GM06990 (cell line): ENCODE results near the gene SLC9A1.

Source experiments
- DNase-seq: peaks from one replicate; pipeline ENCODE4 v3.0.0-alpha.2; 2011; ENCODE audit not compliant: insufficient read length; ENCODE audit errors: extremely low read depth
- H3K27me3 ChIP-seq: replicated peaks from 2 replicates; pipeline ENCODE4 v1.6.0; 2011; ENCODE audit warnings: low read length; ENCODE audit not compliant: control insufficient read depth, insufficient read depth
- H3K36me3 ChIP-seq: 2 replicates; pipeline ENCODE4 v1.5.1; 2011; ENCODE audit warnings: low read length; ENCODE audit not compliant: control insufficient read depth, insufficient read depth
- H3K4me3 ChIP-seq: replicated peaks from 2 replicates; pipeline ENCODE4 v1.5.1; 2011; ENCODE audit warnings: low read depth, mild to moderate bottlenecking, control low read depth, low read length
- TF ChIP-seq, protein P1 (sequence below): IDR thresholded peaks from 2 replicates; pipeline ENCODE4 v1.5.1; 2011; ENCODE audit warnings: low read length, control low read depth, mild to moderate bottlenecking, inconsistent platforms; ENCODE audit not compliant: insufficient read depth, poor library complexity, severe bottlenecking

The SLC9A1 gene

DNA sequence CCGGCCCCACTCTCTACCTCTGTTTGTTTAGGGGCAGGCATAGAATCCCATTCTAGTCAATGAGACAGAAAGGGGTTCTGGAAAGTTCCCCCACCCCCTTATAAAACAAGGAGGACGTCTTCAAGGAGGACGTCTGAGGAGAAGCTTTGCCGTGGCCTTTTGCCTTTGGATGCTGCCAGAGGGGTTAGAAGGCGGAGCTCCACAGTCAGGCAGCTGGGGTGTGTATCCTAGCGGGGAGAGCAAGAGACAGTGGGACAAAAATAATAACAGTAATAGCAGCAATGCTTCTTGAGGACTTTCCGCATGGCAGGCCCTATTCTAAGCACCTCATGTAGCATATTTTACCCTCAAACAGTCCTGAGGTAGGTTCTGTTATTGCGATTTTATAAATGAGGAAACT is 94.0 kb downstream of the SLC9A1 start:
- Histone ChIP-seq H3K36me3 (no peaks in the 10 kb centered on the region), H3K27me3 (no peaks in the 10 kb centered on the region), H3K4me3 (no peak overlapping the region)
- no peak for DNase-seq
- TF ChIP-seq, protein P1, sequence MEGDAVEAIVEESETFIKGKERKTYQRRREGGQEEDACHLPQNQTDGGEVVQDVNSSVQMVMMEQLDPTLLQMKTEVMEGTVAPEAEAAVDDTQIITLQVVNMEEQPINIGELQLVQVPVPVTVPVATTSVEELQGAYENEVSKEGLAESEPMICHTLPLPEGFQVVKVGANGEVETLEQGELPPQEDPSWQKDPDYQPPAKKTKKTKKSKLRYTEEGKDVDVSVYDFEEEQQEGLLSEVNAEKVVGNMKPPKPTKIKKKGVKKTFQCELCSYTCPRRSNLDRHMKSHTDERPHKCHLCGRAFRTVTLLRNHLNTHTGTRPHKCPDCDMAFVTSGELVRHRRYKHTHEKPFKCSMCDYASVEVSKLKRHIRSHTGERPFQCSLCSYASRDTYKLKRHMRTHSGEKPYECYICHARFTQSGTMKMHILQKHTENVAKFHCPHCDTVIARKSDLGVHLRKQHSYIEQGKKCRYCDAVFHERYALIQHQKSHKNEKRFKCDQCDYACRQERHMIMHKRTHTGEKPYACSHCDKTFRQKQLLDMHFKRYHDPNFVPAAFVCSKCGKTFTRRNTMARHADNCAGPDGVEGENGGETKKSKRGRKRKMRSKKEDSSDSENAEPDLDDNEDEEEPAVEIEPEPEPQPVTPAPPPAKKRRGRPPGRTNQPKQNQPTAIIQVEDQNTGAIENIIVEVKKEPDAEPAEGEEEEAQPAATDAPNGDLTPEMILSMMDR, result no peak

DNA sequence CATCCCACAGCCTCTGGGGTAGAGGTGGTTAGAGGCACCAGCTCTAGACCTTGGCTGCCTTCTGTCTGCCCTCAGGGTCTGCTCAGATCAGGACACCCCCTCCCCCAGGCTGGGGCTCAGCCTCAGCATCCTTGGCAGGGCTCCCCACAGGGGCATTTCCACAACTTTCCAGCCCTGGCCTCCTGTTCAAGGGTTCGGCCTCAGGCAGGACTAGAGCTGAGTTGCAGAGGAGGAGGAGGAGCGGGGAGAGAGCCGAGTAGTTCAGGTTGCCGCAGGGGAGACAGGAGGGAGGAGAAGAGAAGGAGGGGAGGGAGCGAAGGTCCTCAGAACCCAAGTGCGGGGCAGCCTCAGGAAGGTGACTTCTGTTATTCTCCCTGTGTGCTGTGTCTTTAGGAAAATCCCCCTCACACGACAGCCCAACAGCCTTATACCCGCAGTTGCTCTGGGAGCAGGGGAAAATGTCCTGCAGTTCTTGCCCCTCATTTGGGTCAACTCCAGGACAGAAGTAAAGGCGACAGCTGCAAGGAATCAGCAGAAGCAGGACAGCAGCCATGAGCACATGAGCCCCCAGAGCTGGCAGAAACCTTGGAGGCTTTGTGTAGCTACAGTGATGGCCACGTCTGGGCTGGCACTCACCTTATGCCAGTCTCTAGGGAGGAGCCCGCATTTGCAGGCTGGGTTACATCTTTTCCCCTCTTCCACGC is 95.8 kb downstream of the SLC9A1 start:
- DNase-seq, result no peak
- Histone ChIP-seq H3K4me3 (no peak overlapping the region), H3K27me3 (no peaks in the 10 kb centered on the region; the same call in 1 of the 2 replicates), H3K36me3 (no peaks in the 10 kb centered on the region)
- TF ChIP-seq, protein P1, result no peak

DNA sequence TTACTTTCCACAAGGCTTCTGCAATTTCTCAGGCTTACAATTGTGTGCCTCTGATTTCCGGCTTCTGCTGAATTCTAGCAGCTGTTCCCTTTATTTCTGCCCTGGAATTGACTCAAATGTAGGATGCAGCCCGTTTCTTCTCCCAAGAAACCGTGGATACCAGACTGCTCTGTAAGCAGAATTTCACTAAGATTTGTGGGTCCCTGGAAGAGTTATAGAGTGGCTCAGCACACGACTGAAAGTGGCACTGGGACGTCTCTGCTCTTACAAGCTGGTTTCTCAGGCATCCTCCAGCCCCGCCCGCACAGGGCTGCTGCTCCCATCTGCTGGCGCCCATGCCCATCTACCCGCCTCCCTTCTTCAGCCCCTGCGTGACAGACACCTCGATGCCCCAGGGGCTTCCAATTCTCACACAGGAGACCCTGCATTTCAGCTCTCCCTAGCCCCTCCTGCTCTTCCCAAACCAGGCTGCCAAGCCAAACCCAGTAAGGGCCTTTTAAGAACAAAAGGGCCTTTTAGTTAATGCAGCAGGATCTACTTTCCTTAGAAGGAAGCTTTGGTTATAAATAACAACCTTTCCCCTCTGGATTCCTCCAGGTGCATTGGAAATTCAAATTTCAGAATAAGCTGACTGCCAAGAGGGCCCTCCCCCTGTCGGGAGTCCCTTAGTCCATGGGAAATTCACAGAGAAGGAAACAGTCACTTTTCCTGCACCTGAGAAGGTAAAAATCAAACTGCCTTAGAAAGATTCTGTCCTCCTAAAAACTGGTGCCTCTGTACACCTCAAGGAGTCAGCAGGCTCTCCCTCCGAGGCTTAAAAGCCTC is 96.9 kb downstream of the SLC9A1 start:
- Histone ChIP-seq H3K4me3 (no peak overlapping the region), H3K27me3 (no peaks in the 10 kb centered on the region; the same call in 1 of the 2 replicates), H3K36me3 (no peaks in the 10 kb centered on the region)
- TF ChIP-seq, protein P1, result no peak
- DNase-seq, result no peak

DNA sequence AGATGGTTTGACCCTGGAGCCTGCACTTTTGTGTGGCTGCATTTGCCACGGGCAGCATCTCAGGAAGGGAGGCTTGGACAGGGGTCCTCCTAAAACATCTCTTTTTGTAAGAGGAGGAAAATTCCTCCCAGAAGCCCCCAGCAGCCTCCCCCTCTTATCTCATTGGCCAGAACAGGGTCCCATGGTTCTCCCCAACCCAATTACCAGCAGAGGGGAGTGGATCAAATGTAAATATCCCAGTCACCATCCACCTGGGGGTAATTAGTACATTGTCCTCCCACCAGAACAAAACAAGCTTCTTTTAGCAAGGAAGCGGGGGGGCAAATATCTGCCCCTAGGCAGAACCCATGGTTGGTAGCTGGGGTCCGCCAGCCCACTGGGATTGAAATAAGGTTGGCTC is 97.5 kb downstream of the SLC9A1 start:
- no peak for DNase-seq
- H3K27me3 ChIP-seq, result no peaks in the 10 kb centered on the region; the same call in 1 of the 2 replicates
- TF ChIP-seq, protein P1, result no peak
- H3K36me3 ChIP-seq, result no peaks in the 10 kb centered on the region
- H3K4me3 ChIP-seq, result no peak overlapping the region

DNA sequence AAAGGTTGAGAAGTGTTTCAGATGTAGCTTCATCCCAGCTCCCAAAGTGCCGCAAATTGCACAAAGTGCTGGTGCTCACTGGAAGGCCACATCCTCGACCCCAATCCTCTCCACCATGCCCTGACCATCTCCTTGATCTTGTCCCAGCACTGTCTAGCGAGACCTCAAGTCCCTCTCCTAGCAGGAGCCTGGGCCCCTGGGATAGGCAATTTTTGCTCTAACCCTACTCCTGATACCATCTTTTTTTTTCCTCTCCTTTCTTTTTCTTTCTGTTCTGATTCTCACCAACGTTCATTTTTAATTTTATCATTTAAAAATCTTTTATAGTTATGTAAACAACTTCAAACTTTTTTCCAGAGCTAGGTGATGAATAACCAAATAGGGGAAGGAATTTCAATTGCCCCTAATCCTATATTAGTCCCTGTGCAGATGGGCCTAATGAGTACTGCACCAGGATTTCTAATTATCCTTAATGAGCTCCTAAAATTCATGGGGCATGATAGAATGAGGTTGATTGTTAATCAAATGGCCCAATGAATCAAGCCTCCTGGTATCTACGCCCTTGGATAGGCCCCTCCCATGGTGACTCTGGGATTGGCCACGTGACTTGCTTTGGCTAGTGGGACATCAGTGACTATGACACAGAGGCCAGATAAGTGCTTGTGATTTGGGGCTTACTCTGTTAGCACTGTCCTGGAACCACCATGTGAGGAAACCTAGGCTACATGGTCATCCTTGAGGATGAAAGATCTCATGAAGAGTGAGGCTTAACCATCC is 100.8 kb downstream of the SLC9A1 start:
- DNase-seq, result no peak
- Histone ChIP-seq H3K4me3 (no peak overlapping the region), H3K27me3 (no peaks in the 10 kb centered on the region; the same call in 1 of the 2 replicates), H3K36me3 (no peaks in the 10 kb centered on the region)
- TF ChIP-seq, protein P1, result no peak
